Fibroblast of pulmonary artery (primary cell): ENCODE measurements around the gene AKR1B1.

Source experiments
- DNase-seq: peaks from one replicate; pipeline ENCODE4 v3.0.0-alpha.2; 2010; ENCODE audit warnings: low read depth
- H3K4me3 ChIP-seq: replicated peaks from 2 replicates; pipeline ENCODE4 v1.5.1; 2011; ENCODE audit warnings: low read depth, mild to moderate bottlenecking, control low read depth, low read length, moderate library complexity
- TF ChIP-seq, protein P1 (sequence below): IDR thresholded peaks from 2 replicates; pipeline ENCODE4 v1.5.1; 2011; ENCODE audit warnings: mild to moderate bottlenecking, control low read depth, low read length, inconsistent platforms; ENCODE audit errors: missing control alignments

AKR1B1 gene

DNA sequence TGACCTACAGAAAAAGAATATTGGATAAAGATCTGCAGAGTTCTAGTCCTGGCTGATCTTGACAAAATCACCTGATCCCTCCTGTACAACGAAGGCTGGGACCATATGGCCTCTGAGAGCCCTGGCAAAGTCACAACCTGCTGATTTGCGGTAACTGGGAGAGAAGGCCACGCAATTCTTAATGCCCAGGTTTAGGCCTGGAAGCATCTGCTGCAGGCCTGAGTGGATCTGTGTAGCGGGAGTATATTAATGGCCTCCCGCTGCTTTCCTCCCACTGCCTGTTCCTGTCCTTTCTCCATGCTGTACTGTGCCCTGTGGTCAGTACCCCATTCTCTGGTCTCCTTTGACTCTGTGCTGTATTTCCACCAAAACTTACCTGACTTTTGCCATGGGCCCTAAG lies 24.2 kb downstream of the AKR1B1 start:
- H3K4me3 ChIP-seq = no peak overlapping the region
- TF ChIP-seq, protein P1, sequence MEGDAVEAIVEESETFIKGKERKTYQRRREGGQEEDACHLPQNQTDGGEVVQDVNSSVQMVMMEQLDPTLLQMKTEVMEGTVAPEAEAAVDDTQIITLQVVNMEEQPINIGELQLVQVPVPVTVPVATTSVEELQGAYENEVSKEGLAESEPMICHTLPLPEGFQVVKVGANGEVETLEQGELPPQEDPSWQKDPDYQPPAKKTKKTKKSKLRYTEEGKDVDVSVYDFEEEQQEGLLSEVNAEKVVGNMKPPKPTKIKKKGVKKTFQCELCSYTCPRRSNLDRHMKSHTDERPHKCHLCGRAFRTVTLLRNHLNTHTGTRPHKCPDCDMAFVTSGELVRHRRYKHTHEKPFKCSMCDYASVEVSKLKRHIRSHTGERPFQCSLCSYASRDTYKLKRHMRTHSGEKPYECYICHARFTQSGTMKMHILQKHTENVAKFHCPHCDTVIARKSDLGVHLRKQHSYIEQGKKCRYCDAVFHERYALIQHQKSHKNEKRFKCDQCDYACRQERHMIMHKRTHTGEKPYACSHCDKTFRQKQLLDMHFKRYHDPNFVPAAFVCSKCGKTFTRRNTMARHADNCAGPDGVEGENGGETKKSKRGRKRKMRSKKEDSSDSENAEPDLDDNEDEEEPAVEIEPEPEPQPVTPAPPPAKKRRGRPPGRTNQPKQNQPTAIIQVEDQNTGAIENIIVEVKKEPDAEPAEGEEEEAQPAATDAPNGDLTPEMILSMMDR = no peak
- no peak for DNase-seq

GRCh38 chr7:134433430-134433829 lies 25.5 kb downstream of the AKR1B1 start:
- H3K4me3 ChIP-seq = no peak overlapping the region
- TF ChIP-seq, protein P1 = no peak
- no peak for DNase-seq

- TF ChIP-seq, protein P1 = peak; percentile 57
- DNase-seq = peak; percentile 94
- H3K4me3 ChIP-seq = peak overlapping the region; percentile 49
Measured at GRCh38 chr7:134432296-134433152, 26.4 kb downstream of the AKR1B1 start.

DNA sequence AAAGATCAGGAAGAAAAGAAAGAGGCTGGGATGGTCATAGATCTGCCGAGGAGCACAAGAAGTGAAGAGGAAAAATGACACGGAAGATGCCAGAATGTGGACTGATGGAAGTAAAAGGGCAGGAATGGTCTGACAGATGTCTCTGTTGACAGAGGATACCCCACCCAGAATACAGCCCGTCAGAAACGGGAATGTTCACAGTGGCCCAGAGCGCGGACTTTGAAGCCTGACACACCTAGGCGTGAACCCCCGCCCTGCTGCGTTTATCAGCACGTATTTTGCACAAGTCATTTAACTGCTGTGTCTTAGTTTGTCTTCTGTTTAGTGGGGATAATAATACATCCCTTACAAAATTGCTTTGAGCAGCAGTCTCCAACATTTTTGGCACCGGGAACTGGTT lies 27.1 kb downstream of the AKR1B1 start:
- no peak for DNase-seq

GRCh38 chr7:134429481-134429880 lies 29.4 kb downstream of the AKR1B1 start:
- no peak for DNase-seq
- TF ChIP-seq, protein P1 = no peak
- H3K4me3 ChIP-seq = no peak overlapping the region

More for the DNA sequence above, 27.1 kb downstream of the AKR1B1 start:
- TF ChIP-seq, protein P1 = no peak
- peak overlapping the region; percentile 49 for H3K4me3 ChIP-seq

DNA sequence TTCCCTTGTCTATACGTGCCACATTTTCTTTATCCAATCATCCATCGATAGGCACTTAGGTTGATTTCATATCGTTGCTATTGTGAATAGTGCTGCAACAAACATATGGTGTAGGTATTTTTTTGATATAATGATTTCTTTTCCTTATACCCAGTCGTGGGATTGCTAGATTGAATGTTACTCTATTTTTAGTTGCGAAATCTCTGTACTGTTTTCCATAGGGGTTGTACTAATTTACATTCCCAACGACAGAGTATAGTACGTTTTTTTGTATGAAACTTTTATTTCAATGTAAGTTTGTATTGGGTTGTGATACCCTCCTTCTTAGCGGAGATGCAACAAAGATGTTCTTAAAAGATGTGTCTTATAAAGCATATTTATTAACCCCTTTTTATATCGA lies 30.0 kb downstream of the AKR1B1 start:
- H3K4me3 ChIP-seq = no peak overlapping the region
- DNase-seq = no peak
- TF ChIP-seq, protein P1 = no peak

GRCh38 chr7:134427896-134428295 lies 31.0 kb downstream of the AKR1B1 start:
- no peak overlapping the region for H3K4me3 ChIP-seq
- DNase-seq = no peak
- TF ChIP-seq, protein P1 = no peak
